Measurements from ENCODE around the gene THSD4.

DNA sequence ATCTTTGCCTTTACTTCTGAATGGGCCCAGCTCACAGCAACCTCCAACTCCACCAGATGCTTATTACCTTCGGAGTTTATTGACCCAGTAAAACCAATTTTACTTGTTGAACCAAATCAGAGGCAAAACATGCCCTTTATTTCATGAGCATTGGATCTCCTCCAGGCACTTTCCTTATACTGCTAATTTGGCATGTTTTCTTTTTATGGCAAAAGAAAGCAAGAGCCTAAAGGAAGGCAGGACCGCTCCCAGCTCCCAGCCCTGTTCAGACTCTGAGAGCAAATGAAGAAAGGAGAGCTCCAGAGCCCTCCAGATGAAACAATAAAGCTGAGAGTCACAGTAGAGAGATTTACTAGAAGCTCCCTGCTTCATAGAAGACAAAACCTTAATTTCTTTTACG, 613.6 kb downstream of the THSD4 start:
- TF ChIP-seq CTCF (IDR thresholded peaks at IDR 0.05): no peak
- TF ChIP-seq POLR2A (IDR thresholded peaks at IDR 0.05): no peak
